GM12878 (cell line): Measurements from ENCODE around the gene SLC9C1. TPM values are rescaled to one million over a fixed set of nuclear protein-coding genes. Genes with fewer than 3 reads are reported as not detected.
A peak's percentile ranks its signal among the peaks of the same experiment; 100 is the strongest.

Experiments
- ASH2L ChIP-seq: fragments of 300-600, 200-600 bp; sonication (generic); IDR thresholded peaks from 2 replicates; pipeline ENCODE4 v1.6.1; 2017; ENCODE audit warnings: low read depth, mild to moderate bottlenecking, borderline replicate concordance
- ATF3 ChIP-seq: IDR thresholded peaks from 2 replicates; pipeline ENCODE4 v1.6.1; 2011; ENCODE audit warnings: low read depth, mild to moderate bottlenecking, low read length, moderate library complexity, borderline replicate concordance; ENCODE audit errors: extremely low read depth
- ATF7 ChIP-seq: fragments of 450-650 bp; IDR thresholded peaks from 2 replicates; pipeline ENCODE4 v1.6.1; 2016; ENCODE audit warnings: low read depth, mild to moderate bottlenecking
- BACH1 ChIP-seq: fragments of 450-650 bp; IDR thresholded peaks from 2 replicates; pipeline ENCODE4 v1.6.1; 2017; ENCODE audit warnings: mild to moderate bottlenecking, borderline replicate concordance
- BMI1 ChIP-seq: fragments of 450-650 bp; IDR thresholded peaks from 2 replicates; pipeline ENCODE4 v1.6.1; 2016; ENCODE audit warnings: mild to moderate bottlenecking, moderate library complexity, borderline replicate concordance
- CHD4 ChIP-seq: fragments of 200-600 bp; sonication (generic); IDR thresholded peaks from 2 replicates; pipeline ENCODE4 v1.6.1; 2016; ENCODE audit warnings: mild to moderate bottlenecking
- CREM ChIP-seq: IDR thresholded peaks from 2 replicates; pipeline ENCODE4 v1.6.1; 2014; ENCODE audit warnings: antibody characterized with exemption, low read depth
- E4F1 ChIP-seq: fragments of 450-650 bp; IDR thresholded peaks from 2 replicates; pipeline ENCODE4 v1.6.1; 2018; ENCODE audit warnings: borderline replicate concordance, mild to moderate bottlenecking; ENCODE audit not compliant: partially characterized antibody
- ELK1 ChIP-seq: IDR thresholded peaks from 2 replicates; pipeline ENCODE4 v1.6.1; 2012; ENCODE audit warnings: low read depth, low read length, improper control_type of control experiment
- GATAD2B ChIP-seq: fragments of 450-650 bp; conservative IDR thresholded peaks from 2 replicates; pipeline ENCODE4 v1.6.1; 2017; ENCODE audit warnings: low read depth, mild to moderate bottlenecking, moderate library complexity
- IRF4 ChIP-seq: IDR thresholded peaks from 2 replicates; pipeline ENCODE4 v1.6.1; 2011; ENCODE audit warnings: low read depth, low read length
- JUND ChIP-seq: IDR thresholded peaks from 2 replicates; pipeline ENCODE4 v1.6.1; 2012; ENCODE audit warnings: low read depth, mild to moderate bottlenecking, low read length, improper control_type of control experiment, moderate library complexity
- KDM1A ChIP-seq: fragments of 200-600 bp; sonication (generic); IDR thresholded peaks from 2 replicates; pipeline ENCODE4 v1.6.1; 2016; ENCODE audit warnings: borderline replicate concordance
- KLF5 ChIP-seq: fragments of 450-650 bp; IDR thresholded peaks from 2 replicates; pipeline ENCODE4 v1.6.1; 2014; ENCODE audit warnings: mild to moderate bottlenecking; ENCODE audit not compliant: partially characterized antibody
- MTA2 ChIP-seq: fragments of 450-650 bp; IDR thresholded peaks from 2 replicates; pipeline ENCODE4 v1.6.1; 2016; ENCODE audit warnings: low read depth, mild to moderate bottlenecking, moderate library complexity
- PAX5 ChIP-seq: IDR thresholded peaks from 2 replicates; pipeline ENCODE4 v1.6.1; 2011; ENCODE audit warnings: low read depth, low read length, borderline replicate concordance
- RUNX3 ChIP-seq: IDR thresholded peaks from 2 replicates; pipeline ENCODE4 v1.6.1; 2012; ENCODE audit warnings: low read length, inconsistent platforms
- SKIL ChIP-seq: fragments of 450-650 bp; IDR thresholded peaks from 2 replicates; pipeline ENCODE4 v1.6.1; 2017; ENCODE audit warnings: mild to moderate bottlenecking, low read depth, inconsistent platforms; ENCODE audit not compliant: poor library complexity, severe bottlenecking
- SUPT20H ChIP-seq: IDR thresholded peaks from 2 replicates; pipeline ENCODE4 v1.6.1; 2011; ENCODE audit warnings: low read depth, mild to moderate bottlenecking, low read length, moderate library complexity, borderline replicate concordance; ENCODE audit not compliant: control insufficient read depth
- TCF3 ChIP-seq: IDR thresholded peaks from 2 replicates; pipeline ENCODE4 v1.6.1; 2012; ENCODE audit warnings: low read depth, mild to moderate bottlenecking, low read length, borderline replicate concordance; ENCODE audit not compliant: insufficient read depth
- TCF7 ChIP-seq: IDR thresholded peaks from 2 replicates; pipeline ENCODE4 v1.6.1; 2014; ENCODE audit warnings: antibody characterized with exemption, borderline replicate concordance
- WRNIP1 ChIP-seq: IDR thresholded peaks from 2 replicates; pipeline ENCODE4 v1.6.1; 2011; ENCODE audit warnings: low read depth, low read length, improper control_type of control experiment, borderline replicate concordance
- polyA plus RNA-seq, 11 experiments: library from polyadenylated mRNA; depleted of rRNA in 4 of 11; unstranded in 6 of 11; stranded (reverse) in 5 of 11; fragments of >200 nt; fragmentation: Nextera tagmentation in 4 of 11; fragmentation: Illumina TruSeq in 1 of 11; extraction: Ambion mirVana in 4 of 11; extraction: Trizol in 1 of 11; gene quantifications; 1 replicate in 1 of 11; 2 replicates in 10 of 11; pipeline versions ENCODE4 v1.2.1 to v1.2.3, GENCODE V29; 2011 to 2016; ENCODE audit warnings: inconsistent platforms in 2 of 11, missing spikeins in 2 of 11, low read depth in 1 of 11
- total RNA-seq, 4 experiments: library from RNA; depleted of rRNA in 3 of 4; stranded (reverse); fragments of >200 nt in 3 of 4; fragmentation: Illumina TruSeq in 1 of 4; extraction: Trizol in 1 of 4; gene quantifications; 2 replicates each; pipeline versions ENCODE4 v1.2.1 to v1.2.3, GENCODE V29; 2013 to 2021

SLC9C1 gene
- total and polyA plus RNA-seq, 10 of the 15 experiments (the other 5 are each of a cell fraction or from before 2014, with no cell fraction given): not detected

- TF ChIP-seq JUND: no peak
- peak; percentile 52 for TF ChIP-seq SKIL
- TF ChIP-seq BACH1: 0 out of 2 replicates have a peak, but pooled peaks have one; percentile 25
- TF ChIP-seq IRF4: 0 out of 2 replicates have a peak, but pooled peaks have one; percentile 4
- no peak for TF ChIP-seq PAX5
- TF ChIP-seq KLF5: no peak
- TF ChIP-seq SUPT20H: no peak
- no peak for TF ChIP-seq TCF7
- no peak for TF ChIP-seq CHD4
- peak; percentile 38; the same call in 1 of the 2 replicates for TF ChIP-seq ATF7
- no peak for TF ChIP-seq KDM1A
- no peak for TF ChIP-seq E4F1
- TF ChIP-seq CREM: no peak
- no peak for TF ChIP-seq BMI1
- no peak for TF ChIP-seq ATF3
- no peak for TF ChIP-seq ELK1
- TF ChIP-seq MTA2: no peak
- TF ChIP-seq ASH2L: no peak
- no peak for TF ChIP-seq RUNX3
- no peak for TF ChIP-seq GATAD2B
- TF ChIP-seq WRNIP1: no peak
- TF ChIP-seq TCF3: no peak
Observed at GRCh38 chr3:112116748-112117186, 177.2 kb downstream of the SLC9C1 start (continued).
